ENCODE results near the gene PARK7. TPM values are rescaled to one million over a fixed set of nuclear protein-coding genes. Genes with fewer than 3 reads are reported as not detected.

Gene PARK7
- polyA plus RNA-seq, 1 donor: 305 TPM

DNA sequence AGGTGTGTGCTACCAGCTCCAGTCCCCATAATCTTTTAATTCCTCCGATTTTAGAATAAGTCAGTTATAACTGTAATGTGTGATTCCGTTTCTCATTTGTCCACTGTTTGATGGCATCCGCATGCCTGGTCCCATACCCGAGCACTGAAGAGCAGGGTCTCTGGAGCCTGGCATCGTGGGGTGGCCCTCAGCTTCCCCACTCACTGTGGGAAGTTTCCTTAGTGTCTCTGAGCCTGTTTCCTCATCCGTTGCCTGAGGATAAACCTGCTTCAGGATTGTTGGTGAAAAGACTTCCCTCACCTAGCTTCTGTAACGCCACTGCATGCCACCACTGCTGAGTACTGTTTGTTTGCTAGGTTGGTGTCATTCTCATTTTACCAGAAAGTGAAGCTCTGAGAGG is 19.5 kb downstream of the PARK7 start:
- no peak for DNase-seq

DNA sequence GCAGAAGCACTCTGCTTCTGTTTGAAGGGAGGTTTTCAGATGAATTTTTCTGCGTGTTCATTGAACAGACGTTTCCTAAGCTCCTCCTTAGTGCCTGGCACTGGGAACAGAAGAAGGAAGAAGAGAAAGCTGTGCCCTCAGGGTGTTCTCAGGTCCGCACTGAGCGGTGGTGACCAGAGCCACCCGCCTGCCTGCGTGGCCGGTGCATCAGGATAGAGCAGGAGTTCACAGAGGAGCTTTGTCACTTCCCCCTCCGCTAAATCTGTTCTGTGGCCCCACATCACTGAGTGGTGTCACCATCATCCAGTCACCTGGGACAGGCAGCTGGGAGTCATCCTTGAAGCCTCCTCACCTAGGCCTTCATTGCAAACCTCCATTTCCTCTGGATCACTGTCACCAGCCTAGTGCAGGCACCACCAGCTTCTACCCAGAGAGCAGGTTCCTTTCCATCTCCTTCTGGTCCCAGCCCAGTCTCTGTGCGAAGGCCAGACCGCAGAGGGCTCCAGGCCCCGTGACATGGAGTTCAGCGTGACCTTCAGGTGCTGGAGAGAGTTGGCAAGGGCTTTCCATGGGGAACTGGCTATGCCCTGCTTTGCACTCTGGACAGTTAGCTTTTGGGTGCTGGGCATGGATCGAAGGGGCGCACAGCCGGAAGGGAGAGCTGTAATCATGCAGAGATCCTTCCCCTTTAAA is 21.7 kb downstream of the PARK7 start:
- no peak for DNase-seq

DNA sequence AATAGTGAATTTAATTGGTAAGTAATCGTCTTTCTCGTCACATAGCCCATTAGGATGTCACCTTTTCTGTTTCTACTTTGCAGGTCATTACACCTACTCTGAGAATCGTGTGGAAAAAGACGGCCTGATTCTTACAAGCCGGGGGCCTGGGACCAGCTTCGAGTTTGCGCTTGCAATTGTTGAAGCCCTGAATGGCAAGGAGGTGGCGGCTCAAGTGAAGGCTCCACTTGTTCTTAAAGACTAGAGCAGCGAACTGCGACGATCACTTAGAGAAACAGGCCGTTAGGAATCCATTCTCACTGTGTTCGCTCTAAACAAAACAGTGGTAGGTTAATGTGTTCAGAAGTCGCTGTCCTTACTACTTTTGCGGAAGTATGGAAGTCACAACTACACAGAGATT is 23.3 kb downstream of the PARK7 start:
- DNase-seq: no peak

DNA sequence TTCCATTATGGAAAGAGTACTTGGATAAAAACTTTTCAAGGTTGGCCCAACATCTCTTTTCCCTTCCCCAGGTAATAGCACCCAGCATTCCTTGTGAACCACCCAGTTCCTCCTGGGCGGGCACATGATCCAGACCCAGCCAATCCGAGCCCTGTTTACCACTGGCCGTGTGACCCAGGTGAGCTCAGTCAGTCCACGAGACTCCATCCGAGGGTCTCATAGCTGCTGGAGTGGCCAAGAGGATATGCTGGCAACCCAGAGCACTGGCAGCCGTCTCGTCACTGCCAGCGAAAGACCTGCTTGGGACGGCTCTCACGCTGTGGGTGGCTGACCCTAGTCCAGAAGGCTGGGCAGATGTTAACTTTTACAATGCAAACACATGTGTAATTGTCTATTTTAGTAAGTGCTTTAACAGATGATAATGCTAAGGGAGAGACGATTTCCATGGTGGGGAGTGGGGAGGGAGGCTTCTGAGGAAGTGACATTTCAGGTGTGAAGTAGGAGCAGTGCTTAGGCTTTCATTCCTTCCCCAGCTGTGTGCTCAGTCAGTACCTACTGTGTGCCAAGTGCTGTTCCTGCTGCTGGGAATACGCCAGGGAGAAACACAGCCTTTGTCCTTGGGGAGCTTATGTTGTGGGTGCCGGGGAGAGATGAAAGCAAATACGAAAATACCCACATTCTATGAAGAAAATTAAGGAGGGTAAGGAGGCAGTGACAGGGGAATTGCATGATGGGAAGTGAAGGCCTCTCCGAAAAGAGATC is 24.5 kb downstream of the PARK7 start:
- DNase-seq: no peak

DNA sequence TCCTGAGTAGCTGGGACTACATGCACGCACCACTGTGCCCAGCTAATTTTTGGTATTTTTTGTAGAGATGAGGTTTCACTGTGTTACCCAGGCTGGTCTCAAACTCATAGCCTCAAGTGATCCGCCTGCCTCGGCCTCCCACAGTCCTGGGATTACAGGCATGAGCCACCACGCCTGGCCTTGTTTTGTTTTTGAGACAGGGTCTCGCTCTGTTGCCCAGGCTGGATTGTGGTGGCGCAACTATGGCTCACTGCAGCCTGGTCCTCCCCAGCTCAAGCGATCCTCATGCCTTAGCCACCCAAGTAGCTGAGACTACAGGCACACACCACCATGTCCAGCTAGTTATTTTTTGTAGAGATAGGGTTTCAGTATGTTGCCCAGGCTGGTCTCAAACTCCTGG is 26.0 kb downstream of the PARK7 start:
- no peak for DNase-seq

DNA sequence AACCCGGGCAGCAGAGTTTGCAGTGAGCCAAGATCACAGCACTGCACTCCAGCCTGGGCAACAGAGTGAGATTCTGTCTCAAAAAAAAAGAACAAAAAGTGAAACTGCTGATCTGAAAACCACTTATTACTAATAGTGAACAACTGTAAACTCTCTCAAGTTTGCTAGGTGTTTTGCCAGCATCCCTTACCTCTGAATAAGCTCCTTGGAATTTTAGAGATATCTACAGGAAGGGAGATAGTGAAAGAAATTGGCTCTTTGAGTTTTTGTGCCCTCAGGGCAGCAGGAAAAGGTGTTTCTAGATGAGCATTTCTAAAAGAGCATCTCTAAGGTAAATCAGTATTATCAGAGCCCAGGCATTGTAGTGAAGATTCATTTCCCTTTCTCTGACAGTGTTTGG is 27.1 kb downstream of the PARK7 start:
- no peak for DNase-seq

DNA sequence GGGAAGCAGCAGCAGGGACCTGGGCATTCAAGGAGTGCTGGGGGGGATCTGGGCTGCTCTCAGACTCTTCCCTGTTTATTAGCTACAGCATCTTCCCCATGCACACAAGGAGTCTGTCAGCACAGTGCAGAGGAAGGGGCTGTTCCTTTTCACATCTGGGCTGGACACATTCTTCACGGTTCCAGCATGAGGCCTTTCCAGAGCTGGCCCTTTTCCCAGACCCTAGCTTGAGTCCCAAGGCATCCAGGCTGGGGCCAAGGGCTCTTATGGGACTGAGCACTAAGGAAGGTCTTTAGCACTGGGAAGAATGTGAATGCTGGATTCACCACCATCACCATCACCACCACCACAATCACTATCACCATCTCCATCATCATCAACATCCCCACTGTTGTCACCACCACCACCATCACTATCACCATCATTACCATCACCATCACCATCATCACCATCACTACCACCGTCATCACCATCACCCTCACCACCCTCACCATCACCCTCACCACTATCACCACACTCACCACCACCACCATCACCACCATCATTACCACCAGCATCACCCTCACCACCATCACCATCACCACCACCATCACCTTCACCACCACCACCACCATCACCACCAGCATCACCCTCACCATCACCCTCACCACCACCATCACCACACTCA is 28.4 kb downstream of the PARK7 start:
- DNase-seq: no peak

DNA sequence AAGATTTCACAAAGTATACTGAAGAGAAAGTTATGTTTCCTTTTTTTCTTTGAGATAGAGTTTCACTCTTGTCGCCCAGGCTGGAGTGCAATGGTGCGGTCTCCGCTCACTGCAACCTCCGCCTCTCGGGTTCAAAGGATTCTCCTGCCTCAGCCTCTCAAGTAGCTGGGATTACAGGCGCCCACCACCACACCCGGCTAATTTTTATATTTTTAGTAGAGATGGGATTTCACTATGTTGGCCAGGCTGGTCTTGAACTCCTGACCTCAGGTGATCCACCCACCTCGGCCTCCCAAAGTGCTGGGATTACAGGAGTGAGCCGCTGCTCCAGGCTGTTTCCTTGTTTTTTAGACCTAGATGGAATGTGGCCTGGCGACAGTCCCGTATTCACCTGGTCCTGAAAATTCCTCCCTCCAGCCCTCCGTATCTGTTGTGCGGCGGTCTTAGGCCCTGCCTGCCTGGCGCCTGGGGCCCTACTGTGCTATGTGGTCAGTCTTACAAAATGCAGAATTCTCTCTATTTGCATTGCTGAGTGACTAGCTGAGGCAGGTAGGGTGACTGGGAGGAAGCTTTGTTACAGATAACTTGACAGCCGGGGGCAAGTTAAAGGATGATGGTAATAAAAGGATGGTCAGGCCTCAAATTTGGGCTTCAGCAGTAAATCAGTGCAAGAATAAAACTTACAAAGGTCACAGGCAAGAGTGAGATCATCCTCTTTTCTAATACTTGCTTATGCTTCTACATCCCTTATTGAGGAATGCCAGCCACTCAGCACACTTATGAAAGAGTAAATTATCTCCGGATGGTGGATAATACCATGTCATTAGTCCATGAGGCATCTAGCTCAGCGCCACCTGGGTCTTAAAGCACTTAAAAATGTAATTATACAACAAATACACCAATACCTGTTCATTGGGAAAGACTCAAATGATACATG is 30.3 kb downstream of the PARK7 start:
- no peak for DNase-seq

DNA sequence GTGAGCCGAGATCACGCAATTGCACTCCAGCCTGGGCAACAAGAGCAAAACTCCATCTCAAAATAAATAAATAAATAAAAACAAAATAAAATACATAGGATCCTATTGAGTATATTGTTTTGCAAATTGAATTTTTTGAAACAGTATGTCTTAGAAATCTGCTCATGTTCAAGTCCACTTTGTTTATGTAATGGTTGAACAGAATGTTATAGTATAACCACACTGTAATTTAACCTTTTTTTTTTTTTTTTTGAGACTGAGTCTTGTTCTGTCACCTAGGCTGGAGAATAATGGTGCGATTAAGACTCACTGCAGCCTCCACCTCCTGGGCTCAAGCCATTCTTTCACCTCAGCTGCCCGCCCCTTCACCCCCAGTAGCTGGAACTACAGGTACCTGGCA is 31.4 kb downstream of the PARK7 start:
- no peak for DNase-seq

DNA sequence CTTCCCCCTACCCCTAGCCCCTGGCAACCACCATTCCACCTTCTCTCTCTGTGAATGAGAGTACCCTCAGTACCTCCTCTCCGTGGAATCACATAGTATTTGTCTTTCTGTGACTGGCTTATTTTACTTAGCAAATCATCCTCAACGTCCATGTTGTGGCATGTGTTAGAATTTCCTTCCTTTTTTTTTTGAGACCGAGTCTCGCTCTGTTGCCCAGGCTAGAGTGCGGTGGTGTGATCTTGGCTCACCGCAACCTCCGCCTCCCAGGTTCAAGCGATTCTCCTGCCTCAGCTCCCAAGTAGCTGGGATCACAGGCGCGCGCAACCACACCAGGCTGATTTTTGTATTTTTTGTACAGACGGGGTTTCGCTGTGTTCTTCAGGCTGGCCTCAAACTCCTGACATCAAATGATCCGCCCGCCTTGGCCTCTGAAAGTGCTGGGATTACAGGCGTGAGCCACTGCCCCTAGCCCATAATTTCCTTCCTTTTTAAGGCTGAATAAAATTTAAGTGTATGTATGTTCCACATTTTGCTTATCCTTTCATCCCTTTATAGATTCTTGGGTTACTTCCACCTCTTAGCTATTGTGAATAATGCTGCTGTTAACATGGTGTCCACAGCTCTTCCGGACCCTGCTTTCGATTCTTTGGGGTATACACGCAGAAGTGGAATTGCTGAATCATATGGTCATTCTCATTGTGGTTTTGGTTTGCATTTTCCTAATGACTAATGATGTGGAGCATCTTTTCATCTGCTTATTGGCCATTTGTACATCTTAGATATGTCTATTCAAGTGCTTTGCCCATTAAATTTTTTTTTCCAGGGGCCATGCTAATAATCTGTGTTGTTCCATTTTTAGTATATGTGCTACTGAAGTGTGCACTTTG is 32.3 kb downstream of the PARK7 start:
- no peak for DNase-seq

DNA sequence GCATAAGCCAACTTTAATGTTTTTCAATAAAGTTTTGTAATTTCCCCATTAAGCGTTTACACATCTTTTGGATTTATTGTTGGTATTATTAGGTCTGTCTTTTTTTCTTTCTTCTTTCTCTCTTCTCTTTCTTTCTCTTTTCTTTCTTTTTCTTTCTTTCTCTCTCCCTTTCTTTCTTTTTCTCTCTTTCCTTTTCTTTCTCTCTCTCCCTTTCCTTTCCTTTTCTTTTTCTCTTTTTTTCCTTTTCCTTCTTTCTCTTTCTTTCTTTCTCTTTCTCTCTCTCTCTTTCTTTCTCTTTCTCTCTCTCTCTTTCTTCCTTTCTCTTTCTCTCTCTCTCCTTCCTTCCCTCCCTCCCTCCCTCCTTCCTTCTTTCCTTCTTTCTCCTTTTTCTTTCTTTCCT is 33.3 kb downstream of the PARK7 start:
- no peak for DNase-seq

DNA sequence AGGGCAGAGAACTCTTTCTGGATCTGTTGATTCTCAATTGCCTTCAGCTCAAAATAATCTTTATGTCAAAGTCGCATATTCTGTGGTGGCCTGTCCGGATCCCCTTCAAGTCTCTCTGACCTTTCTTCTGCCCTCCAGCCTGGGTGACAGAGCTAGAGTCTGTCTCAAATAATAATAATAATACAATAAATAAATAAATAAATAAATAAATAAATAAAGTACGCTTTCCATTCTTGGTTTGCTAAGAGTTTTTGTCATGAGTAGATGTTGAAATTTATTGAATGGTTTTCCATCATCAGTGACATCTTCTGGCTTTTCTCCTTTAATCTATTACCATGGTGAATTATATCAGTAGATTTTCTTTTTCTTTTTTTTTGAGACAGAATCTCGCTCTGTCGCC is 33.9 kb downstream of the PARK7 start:
- DNase-seq: no peak

DNA sequence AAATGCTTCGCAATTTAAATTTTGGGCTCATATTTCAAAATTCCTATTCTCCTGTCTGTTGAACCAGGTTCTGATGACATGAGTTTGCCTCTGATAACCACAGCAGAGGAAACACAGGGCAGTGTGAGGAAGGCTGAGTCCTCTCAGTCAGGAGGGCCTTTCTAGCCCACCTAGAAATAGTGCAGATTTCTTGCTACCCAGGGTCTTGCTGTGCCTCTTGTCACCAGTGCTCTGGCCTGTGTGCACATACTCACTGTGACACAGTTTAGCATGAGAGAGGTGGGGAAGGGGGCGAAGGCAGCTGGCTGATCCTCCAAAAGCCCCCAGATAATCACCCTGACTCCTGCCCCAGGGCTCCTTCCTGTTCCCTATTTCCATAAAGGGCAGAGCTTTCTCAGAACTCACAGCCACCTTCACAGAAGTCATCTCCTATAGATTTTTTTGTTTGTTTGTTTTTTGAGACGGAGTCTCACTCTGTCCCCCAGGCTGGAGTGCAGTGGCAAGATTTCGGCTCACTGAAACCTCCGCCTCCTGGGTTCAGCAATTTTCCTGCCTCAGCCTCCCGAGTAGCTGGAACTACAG is 40.9 kb downstream of the PARK7 start:
- no peak for DNase-seq

DNA sequence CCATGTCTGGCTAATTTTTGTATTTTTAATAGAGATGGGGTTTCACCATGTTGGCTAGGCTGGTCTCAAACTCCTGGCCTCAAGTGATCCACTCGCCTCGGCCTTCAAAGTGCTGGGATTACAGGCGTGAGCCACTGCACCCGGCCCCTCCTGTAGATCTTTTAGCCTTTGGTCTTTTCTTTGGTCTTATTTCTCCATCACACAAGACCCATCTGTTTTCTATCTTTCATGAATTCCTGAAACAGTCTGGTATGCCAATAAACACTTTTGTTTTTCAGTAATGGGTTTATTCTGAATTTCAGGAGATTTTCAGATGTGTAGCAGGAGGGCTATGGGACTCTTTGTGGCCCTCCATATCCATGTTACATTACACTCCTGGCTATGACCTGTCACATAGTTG is 41.4 kb downstream of the PARK7 start:
- DNase-seq: no peak

DNA sequence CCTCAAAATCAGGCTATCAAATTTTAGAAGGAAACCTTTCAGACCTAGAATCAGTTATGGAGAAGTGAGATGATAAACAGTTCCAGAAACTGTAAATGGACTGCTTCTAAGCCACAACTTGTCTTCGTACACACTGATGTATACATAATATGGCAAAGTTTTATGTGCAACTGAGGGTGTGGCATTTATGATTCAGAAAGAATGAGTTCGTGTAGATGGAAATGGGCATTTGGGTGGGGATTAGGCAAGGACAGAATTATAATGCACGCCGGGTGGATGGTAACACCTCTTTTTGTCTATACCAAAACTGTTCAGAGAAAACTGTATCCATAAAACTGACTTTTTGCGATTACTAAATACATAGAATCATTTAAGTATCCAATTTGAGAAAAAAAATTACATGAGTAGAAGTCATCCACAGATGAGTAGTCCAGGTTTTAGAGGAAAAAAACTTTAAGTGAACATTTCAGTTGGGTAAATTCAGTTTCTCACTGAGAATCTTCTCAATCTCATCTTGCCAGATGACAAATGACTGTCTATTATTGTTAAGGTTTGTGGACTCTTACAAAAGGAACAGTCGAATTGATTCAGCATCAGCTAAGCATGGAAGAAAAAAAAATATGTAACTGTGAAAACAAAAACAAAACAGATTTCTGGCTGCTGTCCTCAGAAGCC is 42.1 kb downstream of the PARK7 start:
- DNase-seq: no peak

DNA sequence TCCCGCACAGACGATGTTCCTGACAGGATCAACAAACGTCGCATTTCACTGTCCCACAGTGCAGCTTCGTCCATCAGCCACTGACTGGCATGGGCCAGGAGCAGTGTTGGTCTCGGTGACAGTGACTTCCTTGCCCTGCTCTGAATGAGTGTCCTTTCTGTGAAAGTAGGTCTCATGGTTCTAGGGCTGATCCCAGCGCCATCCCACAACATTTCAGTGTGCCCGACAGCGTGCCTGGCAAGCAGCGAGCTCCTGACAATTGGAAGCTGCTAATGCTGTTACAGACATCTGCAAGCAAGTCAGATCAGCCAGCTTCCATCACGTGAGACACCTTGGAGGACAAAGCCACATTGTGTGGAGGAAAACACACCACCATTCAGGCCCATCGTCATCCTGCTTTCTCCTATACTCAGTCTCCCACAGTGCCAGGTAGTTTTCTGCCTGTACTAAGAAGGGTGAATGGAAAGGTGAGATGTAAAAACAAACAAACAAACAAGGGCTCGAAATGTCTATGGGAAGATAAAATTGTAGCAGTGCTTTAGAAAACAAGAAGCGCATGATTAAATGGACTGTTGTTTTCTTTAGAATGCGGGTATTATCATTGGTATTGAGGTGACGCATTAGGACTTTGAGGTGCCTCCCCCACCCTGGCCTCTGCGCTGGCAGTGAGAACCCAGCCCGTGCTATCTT is 42.7 kb downstream of the PARK7 start:
- no peak for DNase-seq

DNA sequence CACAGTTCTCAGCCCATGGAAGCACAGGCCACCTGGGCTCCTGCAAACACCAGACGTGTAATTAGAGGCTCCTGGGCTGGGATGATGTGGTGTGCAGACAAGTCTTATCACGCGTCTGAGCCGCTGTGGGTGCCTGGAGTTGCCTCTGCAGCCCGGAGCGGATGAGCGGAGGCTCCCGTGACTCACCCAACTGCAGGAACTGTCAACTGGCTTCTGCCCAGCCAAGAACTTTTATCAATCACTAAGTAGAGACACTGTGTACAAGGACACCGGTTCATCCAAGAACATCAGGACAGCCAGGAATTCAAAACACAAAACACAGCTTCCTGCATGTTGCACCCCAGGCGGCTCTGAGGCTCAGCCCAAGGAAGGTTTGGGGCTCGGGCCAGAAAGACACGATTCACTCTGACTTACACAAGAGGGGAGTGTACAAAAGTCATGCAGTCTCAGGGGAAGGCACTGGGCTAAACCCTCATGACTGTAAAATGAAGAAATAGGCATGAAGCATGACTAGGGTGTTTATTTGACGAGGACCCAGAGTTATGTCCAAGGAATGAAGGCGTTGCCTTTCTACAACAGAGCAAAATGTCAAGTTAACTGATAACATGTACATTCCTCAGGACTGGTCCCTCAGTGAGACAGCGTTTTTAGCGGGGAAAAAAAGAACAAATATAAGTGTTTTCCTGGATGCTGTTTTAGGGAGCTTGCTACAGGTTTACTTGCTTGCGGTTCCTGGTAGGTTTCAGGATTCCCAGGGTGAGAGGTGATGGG is 43.5 kb downstream of the PARK7 start:
- no peak for DNase-seq

DNA sequence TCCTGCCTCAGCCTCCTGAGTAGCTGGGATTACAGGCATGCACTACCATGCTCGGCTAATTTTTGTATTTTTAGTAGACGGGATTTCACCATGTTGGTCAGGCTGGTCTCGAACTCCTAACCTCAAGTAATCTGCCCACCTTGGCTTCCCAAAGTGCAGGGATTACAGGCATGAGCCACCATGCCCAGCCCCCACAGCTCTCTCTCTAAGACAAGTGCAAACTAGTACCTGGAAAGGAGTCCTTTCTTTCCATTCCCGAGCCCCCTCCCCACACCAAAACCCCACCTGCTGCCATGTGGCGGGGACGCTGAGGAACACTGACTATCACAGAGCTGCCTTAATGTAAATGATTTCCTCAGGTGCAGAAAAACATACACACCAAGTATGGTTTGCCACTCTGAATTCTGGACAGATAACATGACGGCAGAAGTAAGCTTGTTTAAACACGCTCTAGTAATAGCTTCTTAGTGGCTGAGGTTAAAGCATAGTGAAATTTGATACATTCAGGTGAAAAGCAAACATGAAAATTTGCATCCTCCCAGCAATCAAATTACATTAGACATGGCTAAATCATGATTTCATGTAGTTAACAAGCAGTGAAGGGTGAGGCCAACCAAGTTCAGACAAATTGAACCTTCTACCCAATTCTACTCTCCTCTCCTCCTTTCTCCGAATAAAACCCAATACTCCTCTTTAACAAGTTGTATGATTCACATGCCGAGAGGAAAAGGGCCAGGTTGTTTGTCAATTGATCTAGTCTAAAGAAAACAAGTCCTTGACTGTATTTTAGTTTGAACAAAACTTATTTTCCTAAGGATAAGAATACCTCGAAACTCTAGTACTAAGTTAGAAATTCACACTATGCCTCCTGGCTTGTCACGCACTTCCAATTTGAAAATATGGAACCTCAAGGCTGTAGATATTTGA is 44.8 kb downstream of the PARK7 start:
- DNase-seq: no peak
